CD4-positive, alpha-beta T cell treated with Interleukin-1 beta for 1 hour (primary cell): ENCODE results near the gene GRIK4.
"Not testable (repeated sequence)": the region's sequence is repeated elsewhere in the genome, so short reads cannot be mapped to it uniquely, and the experiment has no call there.

Source experiments
- DNase-seq, 2 donors: peaks; one replicate each; pipeline ENCODE4 v3.0.0-alpha.2; 2020 to 2022

GRIK4 gene

GRCh38 chr11:120610111-120610510 lies 98.6 kb downstream of the GRIK4 start:
- DNase-seq, result no peak

GRCh38 chr11:120611581-120611980 lies 100.0 kb downstream of the GRIK4 start:
- no peak for DNase-seq

GRCh38 chr11:120612513-120613263 lies 101.1 kb downstream of the GRIK4 start:
- DNase-seq, result no peak

- DNase-seq, result no peak
Observed at GRCh38 chr11:120613264-120614226, 102.0 kb downstream of the GRIK4 start.

GRCh38 chr11:120615391-120615790 lies 103.8 kb downstream of the GRIK4 start:
- DNase-seq, result no peak

- DNase-seq, result no peak
Observed at GRCh38 chr11:120618399-120618798, 106.9 kb downstream of the GRIK4 start.

GRCh38 chr11:120622189-120622875 lies 110.8 kb downstream of the GRIK4 start:
- no peak for DNase-seq

GRCh38 chr11:120624992-120625391 lies 113.4 kb downstream of the GRIK4 start:
- DNase-seq, result not testable (repeated sequence)

- no peak for DNase-seq
Observed at GRCh38 chr11:120625565-120625964, 114.0 kb downstream of the GRIK4 start.

GRCh38 chr11:120626791-120627190 lies 115.2 kb downstream of the GRIK4 start:
- no peak for DNase-seq

GRCh38 chr11:120627327-120628163 lies 116.0 kb downstream of the GRIK4 start:
- DNase-seq, result no peak

- no peak for DNase-seq
Observed at GRCh38 chr11:120629407-120630080, 118.0 kb downstream of the GRIK4 start.

- DNase-seq, result no peak
Observed at GRCh38 chr11:120630122-120630521, 118.6 kb downstream of the GRIK4 start.

GRCh38 chr11:120632579-120632978 lies 121.0 kb downstream of the GRIK4 start:
- DNase-seq, result no peak

GRCh38 chr11:120633616-120634393 lies 122.3 kb downstream of the GRIK4 start:
- DNase-seq, result no peak

GRCh38 chr11:120634706-120635105 lies 123.2 kb downstream of the GRIK4 start:
- no peak for DNase-seq

- no peak for DNase-seq
Observed at GRCh38 chr11:120635136-120635810, 123.7 kb downstream of the GRIK4 start.

GRCh38 chr11:120637131-120637530 lies 125.6 kb downstream of the GRIK4 start:
- no peak for DNase-seq

GRCh38 chr11:120642196-120642894 lies 130.8 kb downstream of the GRIK4 start:
- DNase-seq, result no peak

- no peak for DNase-seq
Observed at GRCh38 chr11:120643284-120643683, 131.7 kb downstream of the GRIK4 start.
